ENCODE results near the gene HIVEP3. TPM values are rescaled to one million over a fixed set of nuclear protein-coding genes. Genes with fewer than 3 reads are reported as not detected.

The HIVEP3 gene
- total and polyA plus RNA-seq, 2 of the 13 experiments (the other 11 are each of a cell fraction or from before 2014, with no cell fraction given) = 0.05 TPM; not detected in 1

DNA sequence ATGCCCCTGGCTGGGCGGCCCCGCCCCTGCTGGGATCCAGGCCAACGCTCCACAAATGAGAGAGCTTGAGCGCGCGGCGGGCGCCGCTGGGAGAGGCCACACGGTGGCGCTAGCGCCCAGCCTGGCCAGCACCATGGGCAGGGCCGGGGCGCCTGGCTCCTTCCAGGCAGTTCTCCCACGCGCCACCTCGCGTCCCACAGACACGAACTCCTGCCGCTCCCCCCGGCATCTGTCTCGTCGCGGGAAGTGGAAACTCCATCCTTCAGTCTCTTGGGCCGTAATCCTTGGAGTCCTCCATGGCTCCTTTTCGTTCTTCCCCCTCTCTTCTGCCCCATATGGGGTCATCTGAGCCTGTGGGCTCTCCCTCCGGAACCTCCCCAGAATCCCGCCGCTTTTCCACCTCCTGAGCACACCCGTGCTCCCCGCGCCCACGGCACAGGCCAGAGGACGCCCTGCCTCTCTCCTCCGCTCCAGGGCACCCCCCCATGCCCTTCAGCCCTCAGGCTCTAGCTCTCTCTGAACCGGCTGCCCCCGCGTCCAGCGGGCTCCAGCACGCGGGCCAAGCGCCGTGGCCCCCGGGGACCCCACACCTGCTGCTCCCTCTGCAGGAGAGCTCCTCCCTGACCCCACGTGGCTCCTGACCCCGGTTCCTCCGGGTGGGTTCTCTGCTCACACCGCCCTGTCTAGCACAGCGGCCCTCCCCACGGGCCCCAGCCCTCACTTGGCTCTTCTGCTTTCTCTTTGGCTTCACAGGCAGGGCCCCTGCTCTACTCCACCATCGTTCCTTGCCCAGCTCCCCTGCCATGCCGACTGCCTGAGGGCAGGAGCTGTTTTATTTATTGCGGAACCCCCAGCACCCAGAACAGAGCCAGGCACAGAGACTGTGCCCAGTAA is 402.3 kb downstream of the HIVEP3 start (continued):
- TF ChIP-seq, protein P1, sequence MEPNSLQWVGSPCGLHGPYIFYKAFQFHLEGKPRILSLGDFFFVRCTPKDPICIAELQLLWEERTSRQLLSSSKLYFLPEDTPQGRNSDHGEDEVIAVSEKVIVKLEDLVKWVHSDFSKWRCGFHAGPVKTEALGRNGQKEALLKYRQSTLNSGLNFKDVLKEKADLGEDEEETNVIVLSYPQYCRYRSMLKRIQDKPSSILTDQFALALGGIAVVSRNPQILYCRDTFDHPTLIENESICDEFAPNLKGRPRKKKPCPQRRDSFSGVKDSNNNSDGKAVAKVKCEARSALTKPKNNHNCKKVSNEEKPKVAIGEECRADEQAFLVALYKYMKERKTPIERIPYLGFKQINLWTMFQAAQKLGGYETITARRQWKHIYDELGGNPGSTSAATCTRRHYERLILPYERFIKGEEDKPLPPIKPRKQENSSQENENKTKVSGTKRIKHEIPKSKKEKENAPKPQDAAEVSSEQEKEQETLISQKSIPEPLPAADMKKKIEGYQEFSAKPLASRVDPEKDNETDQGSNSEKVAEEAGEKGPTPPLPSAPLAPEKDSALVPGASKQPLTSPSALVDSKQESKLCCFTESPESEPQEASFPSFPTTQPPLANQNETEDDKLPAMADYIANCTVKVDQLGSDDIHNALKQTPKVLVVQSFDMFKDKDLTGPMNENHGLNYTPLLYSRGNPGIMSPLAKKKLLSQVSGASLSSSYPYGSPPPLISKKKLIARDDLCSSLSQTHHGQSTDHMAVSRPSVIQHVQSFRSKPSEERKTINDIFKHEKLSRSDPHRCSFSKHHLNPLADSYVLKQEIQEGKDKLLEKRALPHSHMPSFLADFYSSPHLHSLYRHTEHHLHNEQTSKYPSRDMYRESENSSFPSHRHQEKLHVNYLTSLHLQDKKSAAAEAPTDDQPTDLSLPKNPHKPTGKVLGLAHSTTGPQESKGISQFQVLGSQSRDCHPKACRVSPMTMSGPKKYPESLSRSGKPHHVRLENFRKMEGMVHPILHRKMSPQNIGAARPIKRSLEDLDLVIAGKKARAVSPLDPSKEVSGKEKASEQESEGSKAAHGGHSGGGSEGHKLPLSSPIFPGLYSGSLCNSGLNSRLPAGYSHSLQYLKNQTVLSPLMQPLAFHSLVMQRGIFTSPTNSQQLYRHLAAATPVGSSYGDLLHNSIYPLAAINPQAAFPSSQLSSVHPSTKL (CRISPR knock-in tag; IDR thresholded peaks at IDR 0.05) = 0 out of 2 replicates have a peak, but pooled peaks have one; percentile 27
- TF ChIP-seq CREB1 (IDR thresholded peaks at IDR 0.05) (no peak), CREB1 (CRISPR knock-in tag; IDR thresholded peaks at IDR 0.05) (no peak), ZBTB33 (CRISPR knock-in tag; IDR thresholded peaks at IDR 0.05) (no peak), SUZ12 (IDR thresholded peaks at IDR 0.05; ENCODE audit: low read depth, low read length) (no peak), GATA4 (IDR thresholded peaks at IDR 0.05; ENCODE audit: borderline replicate concordance, low read depth) (no peak), ZNF496 (CRISPR knock-in tag; IDR thresholded peaks at IDR 0.05; ENCODE audit: insufficient replicate concordance) (no peak), ZNF780A (CRISPR knock-in tag; IDR thresholded peaks at IDR 0.05) (no peak), JDP2 (CRISPR knock-in tag; IDR thresholded peaks at IDR 0.05; ENCODE audit: borderline replicate concordance) (no peak), ZNF556 (CRISPR knock-in tag; IDR thresholded peaks at IDR 0.05; ENCODE audit: borderline replicate concordance) (no peak), MIER3 (CRISPR knock-in tag; IDR thresholded peaks at IDR 0.05; ENCODE audit: borderline replicate concordance) (no peak), FOXP4 (CRISPR knock-in tag; IDR thresholded peaks at IDR 0.05) (no peak), EHMT2 (IDR thresholded peaks at IDR 0.05; ENCODE audit: borderline replicate concordance, low read depth, low read length) (no peak), FOXO1 (CRISPR knock-in tag; IDR thresholded peaks at IDR 0.05) (no peak)
- TF ChIP-seq, protein P2, sequence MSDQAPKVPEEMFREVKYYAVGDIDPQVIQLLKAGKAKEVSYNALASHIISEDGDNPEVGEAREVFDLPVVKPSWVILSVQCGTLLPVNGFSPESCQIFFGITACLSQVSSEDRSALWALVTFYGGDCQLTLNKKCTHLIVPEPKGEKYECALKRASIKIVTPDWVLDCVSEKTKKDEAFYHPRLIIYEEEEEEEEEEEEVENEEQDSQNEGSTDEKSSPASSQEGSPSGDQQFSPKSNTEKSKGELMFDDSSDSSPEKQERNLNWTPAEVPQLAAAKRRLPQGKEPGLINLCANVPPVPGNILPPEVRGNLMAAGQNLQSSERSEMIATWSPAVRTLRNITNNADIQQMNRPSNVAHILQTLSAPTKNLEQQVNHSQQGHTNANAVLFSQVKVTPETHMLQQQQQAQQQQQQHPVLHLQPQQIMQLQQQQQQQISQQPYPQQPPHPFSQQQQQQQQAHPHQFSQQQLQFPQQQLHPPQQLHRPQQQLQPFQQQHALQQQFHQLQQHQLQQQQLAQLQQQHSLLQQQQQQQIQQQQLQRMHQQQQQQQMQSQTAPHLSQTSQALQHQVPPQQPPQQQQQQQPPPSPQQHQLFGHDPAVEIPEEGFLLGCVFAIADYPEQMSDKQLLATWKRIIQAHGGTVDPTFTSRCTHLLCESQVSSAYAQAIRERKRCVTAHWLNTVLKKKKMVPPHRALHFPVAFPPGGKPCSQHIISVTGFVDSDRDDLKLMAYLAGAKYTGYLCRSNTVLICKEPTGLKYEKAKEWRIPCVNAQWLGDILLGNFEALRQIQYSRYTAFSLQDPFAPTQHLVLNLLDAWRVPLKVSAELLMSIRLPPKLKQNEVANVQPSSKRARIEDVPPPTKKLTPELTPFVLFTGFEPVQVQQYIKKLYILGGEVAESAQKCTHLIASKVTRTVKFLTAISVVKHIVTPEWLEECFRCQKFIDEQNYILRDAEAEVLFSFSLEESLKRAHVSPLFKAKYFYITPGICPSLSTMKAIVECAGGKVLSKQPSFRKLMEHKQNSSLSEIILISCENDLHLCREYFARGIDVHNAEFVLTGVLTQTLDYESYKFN (CRISPR knock-in tag; conservative IDR thresholded peaks at IDR 0.05) = no peak

All from HepG2 (cell line).